Stromal cell of bone marrow (primary cell): Measurements from ENCODE around the gene TCTN1.
A peak's percentile ranks its signal among the peaks of the same experiment; 100 is the strongest.

Experiments
- DNase-seq: peaks from one replicate; pipeline ENCODE4 v3.0.0-alpha.2; 2012; ENCODE audit warnings: low read depth

TCTN1 gene

DNA sequence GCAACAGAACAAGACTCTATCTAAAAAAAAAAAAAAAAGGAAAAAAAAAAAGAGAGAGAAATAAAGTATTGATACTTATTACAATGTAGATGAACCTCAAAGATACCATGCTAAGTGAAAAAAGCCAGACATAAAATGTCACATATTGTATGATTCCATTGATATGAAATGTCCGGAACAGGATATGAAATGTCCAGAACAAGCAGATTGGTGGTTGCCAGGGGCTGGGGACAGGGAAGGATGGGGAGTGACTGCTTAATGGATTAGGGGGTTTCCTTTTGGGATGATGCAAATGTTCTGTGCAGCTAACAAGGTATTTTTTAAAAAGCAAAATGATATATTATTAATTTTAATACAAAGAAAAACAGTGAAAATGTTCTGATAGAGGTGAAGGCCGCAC, 70.0 kb downstream of the TCTN1 start:
- DNase-seq: no peak

DNA sequence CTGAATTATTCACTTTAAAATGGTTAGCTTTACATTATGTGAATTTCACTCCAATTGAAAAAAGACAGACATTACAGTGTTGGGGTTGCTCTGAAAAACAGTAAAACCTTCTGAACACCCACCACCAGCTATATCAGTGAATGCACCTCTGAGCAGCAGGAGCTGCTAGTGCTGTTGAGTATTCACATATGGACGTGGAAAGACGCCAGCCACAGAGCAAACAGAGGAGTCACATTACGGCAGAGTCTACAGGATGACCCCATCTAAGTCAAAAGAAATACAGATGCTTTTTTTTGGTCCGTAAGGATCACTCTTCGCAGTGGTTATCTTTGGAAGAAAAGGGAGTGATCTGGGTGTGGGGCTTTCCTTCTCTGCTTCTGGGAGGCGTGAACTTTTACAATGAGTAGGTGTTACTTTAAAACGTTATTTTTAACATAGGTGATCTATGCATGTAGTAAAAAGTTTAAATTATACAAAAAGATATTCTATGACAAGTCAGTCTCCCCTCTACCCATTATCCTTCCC, 70.4 kb downstream of the TCTN1 start:
- DNase-seq: no peak

DNA sequence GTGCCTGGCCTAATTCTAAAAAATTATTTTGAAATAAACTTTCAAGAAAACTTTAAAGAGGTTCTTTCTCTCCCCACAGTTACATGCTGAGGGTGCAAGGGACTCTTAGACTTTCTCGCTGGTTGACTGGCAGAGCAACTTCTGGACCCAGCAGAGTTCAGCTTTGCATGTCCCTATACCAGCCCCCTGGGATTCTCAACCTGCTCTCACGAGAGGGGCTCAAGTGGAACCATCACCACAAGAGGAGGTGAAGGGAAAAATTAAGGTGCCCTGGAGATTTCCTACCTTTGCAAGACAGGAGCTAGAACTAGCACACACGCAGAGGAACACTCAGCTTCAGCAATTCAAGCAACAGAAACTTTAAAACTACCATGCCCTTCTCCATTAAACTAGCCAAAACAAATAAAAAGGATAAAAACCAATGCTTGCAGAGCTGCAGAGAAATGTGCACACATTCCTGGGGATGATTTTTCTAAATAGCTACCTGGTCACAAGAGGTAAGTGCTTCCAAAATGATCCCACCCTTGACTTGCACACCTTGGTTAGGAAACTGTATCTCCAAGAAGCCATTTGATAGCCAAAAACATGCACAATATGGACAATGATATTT, 72.5 kb downstream of the TCTN1 start:
- DNase-seq: no peak

DNA sequence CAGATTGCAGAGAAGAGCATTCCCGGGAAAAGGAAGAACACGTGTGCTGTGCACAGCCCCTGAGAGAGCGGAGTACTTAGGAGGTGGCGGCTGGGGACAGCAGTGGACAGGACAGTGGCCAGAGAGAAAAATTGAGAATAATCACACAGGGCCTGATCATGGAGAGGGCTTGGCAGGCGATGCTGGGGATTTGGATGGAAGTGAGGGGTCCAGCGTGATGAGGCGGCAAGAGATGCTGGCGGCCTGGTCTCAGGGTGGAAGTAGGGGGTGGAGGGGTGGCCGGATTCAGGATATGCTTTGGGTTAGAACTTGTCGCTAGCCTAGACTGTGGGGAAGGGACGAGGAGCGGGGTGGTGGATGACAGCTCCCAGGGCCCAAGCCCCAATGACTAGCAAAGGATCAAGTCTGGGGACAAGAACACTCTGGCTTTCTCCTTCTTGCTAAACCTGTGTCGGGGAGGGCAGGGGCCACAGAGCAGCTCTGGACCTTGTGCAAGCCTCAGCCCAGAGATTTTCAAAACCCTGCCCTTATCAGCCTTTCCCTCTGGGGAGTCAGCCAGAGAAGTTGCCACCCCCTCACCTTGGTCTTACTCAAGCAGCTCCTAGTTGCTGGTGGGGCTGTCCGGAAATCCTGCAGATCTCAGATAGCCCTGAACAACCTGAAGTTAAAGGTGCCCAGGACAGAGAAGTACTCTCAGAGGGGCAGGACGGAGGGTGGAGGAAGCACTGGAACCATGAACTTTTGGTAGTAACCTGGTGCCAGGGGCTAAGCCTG, 73.7 kb downstream of the TCTN1 start:
- DNase-seq: no peak

DNA sequence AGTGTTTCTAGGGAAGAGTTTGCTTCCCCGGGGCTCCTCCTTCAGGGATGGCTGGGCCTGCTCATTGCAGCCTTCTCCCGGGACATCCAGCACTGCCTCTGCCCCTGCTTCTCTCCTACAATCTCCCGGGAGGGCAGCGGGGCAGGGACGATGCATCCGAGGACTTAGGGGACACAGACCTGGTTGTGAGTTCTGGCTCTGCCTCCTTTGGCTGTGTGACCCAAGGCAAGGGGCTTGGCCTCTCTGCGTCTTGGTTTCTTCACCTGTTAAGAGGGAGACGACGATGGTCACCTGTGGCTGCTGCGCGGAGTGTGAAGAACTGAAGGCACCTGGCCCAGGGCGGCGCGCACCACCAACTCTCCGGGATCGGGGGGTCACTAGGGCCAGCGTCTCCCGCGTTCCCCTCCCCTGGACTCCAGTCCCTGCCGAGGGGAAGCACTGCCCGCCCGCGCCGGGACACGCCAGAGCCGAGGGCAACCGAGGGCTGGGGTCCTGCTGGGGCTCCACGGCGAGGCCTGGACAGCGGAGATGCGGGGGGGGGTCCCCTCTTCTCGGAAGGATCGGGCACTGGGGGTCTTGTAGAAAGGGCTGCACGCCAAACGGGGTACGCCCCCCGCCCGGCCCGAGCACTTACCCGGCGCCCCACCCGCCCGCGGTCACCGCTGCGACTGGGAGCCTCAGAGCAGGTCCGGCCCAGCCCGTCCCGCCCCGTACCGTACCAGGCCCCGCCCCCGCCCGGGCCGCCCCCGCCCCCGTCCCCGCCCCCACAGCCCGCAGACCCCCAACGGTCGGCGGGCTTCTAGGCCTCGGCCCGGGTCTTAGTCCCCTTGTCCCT, 74.7 kb downstream of the TCTN1 start, which contains the start of gene HVCN1:
HVCN1 (minus strand) TSS at position 670 of the 835 bp plus-strand sequence. CDS start 5,870 bp downstream, outside the sequence.
- no peak for DNase-seq

DNA sequence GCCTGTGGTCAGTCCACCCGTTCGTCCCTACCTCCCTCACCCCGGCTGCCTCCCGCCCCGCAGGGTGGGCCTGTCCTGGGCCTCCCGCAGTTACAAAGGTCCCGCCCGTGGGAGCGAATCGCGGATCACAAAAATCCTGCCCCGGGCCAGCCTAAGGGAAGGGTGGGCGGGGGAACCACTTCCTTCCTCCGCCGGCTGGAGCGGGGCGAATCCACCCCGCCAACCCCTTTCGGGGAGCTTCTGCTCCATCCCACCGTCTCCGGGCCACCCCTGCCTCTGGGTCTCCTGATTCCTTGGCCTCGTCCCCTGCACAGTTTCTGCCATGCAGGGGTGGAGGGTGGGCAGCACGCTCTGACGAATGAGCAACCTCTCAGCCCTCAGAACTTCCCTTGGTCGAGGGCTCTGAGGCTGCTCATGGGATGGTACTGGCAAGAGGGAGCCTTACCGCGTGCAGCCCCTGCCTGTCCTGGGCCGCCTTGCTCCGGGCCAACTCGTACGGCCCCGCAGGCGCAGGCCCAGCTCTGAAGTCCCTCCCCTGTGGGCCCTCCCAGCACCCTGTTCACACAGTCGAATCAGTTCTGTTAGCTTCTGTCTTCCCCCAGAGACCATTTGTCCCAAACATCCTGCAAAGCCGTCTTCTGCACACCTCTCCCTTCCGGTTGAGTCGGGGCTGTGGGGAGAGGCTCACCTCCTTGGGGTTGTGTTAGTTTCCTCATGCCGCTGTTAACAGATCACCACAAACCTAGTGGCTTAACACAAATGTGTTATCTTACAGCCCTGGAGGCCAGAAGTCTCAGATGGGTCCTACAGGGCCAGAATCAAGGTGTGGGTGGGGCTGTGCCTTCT, 75.6 kb downstream of the TCTN1 start:
- peak; percentile 1 for DNase-seq

DNA sequence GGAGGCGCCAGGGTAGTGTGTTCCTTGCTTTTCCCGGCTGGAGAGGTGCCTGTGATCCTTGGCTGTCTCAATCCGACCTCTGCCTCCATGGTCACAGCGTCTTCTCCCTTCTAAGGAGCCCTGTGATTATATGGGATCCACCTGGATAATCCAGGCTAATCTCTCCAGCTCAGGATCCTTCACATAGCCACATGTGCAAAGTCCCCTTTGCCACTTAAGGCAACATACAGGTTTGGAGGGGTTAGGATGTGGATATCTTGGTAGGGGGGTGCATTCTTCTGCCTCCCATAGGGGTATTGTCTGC, 76.2 kb downstream of the TCTN1 start:
- no peak for DNase-seq

DNA sequence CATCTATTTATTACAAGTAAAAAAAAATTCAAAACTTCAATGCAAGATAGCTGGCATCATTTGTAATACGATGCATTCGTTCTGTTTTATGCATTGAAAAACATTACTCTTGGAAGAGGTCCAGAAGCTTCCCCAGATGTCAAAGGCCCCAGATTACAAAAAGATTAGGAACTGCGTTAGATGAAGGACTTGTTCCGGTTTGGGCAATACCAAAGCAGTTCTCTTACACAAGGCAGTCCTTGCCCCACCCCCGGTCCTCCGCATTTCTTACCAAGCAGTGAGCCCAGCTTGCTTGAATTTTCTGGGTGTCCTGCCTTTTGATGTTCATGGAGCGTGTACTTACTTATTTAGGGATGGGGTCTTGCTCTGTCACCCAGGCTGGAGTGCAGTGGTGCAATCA, 79.8 kb downstream of the TCTN1 start:
- no peak for DNase-seq

DNA sequence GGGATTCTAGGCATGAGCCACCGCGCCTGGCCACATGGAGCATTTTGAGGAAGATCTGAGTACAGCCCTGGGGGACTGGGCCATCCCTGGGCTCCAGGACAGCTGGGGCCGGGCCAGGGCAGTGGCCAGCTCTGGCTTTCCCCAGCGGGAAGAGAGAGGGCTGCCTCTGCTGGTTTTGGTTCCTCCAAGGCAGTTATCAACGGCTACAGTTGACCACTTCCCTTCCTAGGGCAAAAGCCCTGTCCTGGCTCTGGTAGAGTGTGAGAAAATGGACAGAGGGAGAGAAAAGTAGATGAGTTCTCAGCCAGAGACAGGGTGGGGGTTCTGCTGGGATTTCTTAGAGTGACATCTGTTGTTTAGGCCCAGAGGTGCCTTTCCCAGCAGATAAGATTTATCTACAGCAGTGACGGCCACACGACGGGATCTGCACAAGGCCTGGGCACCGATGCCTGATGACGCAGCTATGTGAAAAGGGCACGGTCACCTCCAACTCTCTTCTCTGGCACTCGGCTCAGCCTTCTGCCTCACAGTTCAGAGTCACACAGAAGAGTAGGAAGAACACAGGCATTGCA, 80.5 kb downstream of the TCTN1 start:
- no peak for DNase-seq

DNA sequence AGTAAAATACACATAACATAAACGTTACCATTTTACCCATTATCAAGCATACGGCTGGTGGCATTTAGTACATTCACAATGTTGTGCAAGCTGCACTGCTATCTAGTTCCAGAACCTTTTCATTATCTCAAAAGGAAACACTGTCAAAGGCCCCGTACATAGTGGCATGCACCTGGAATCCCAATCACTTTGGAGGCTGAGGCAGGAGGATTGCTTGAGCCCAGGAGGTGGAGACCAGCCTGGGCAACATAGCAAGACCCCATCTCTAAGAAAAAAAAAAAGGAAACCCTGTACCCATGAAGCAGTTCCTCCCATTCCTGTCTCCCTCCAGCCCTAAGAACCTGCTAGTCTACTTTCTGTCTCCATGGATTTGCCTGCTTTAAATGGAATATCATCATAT, 82.4 kb downstream of the TCTN1 start:
- no peak for DNase-seq

DNA sequence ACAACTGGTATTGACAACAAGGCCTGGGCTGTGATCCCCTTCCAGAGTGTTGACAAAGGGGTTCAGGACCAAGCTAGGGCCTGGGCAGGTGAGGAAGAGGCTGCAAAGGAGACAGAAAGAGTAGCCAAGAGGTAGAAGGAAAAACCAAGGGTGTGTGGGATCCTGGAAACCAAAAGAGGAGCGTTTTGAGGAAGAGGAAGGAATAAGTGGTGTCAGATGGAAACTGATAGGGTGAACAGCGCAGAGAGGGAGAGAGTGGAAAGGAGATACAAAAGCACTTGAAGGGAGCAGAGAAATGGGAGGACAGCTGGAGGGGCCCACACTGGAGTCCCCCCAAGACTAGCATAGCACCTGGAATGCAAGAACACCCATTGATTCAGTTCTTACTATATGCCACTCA, 83.3 kb downstream of the TCTN1 start:
- DNase-seq: no peak

DNA sequence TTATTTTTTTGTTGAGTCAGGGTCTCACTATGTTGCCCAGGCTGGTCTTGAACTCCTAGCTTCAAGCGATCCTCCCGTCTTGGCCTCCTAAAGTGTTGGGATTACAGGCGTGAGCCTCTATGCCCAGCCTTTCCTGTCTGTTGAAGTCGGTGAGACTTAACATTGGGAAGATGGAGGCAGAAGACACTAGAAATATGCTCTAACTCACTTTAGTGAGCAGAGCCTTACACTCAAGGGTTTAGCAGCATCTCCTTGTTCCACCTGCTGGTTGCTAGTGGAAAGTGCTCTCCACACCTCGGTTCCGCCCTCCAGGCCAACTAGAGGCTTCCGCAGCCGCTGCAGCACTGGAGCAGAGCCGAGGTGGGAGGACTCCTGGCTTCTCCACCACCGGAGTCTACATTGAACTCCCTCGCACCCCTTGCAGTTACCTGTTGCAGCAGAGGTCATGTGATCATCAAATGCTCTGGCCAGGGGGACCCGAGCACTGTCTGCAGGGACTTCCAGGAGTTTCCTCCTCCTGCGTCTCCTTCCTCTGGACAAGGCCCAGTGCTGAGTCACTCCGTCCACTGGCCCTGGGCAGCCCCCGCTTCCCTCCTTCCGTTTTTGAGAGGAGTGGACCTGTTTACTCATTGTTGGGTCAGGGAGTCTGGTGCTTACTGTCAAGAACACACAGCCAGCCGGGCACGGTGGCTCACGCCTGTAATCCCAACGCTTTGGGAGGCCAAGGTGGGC, 84.4 kb downstream of the TCTN1 start:
- DNase-seq: peak; percentile 39
